Kidney epithelial cell (primary cell): ENCODE data around the gene ZBTB32. TPM values are rescaled to one million over a fixed set of nuclear protein-coding genes. Genes with fewer than 3 reads are reported as not detected.

Experiments used
- DNase-seq: peaks from one replicate; pipeline ENCODE4 v3.0.0-alpha.2; 2010; ENCODE audit warnings: low read depth
- H3K27me3 ChIP-seq: 2 replicates; pipeline ENCODE4 v1.6.0; 2011; ENCODE audit warnings: low read length; ENCODE audit not compliant: control insufficient read depth, insufficient read depth
- H3K36me3 ChIP-seq: 2 replicates; pipeline ENCODE4 v1.5.1; 2011; ENCODE audit warnings: low read length; ENCODE audit not compliant: control insufficient read depth, insufficient read depth
- H3K4me3 ChIP-seq: 2 replicates; pipeline ENCODE4 v1.5.1; 2011; ENCODE audit warnings: low read depth, mild to moderate bottlenecking, control low read depth, low read length
- CTCF ChIP-seq: IDR thresholded peaks from 2 replicates; pipeline ENCODE4 v1.5.1; 2011; ENCODE audit warnings: mild to moderate bottlenecking, moderate library complexity, low read length, control low read depth, inconsistent platforms; ENCODE audit not compliant: insufficient read depth, poor library complexity, severe bottlenecking
- total RNA-seq: library from RNA; depleted of rRNA; stranded (reverse); fragments of >200 nt; gene quantifications from 2 replicates; pipeline ENCODE4 v1.2.3, GENCODE V29; 2015

ZBTB32 gene
- total RNA-seq, 1 donor from 2014 or later = not detected

- DNase-seq = peak; percentile 93
- Histone ChIP-seq H3K4me3 (peak overlapping the region; percentile 38), H3K36me3 (no peaks in the 10 kb centered on the region), H3K27me3 (peaks cover 4% of the 10 kb centered on the region)
- no peak for TF ChIP-seq CTCF
Measured at GRCh38 chr19:35702223-35703012, 1.9 kb upstream of the ZBTB32 start.

- H3K4me3 ChIP-seq = no peak overlapping the region
- H3K36me3 ChIP-seq = no peaks in the 10 kb centered on the region
- no peak for DNase-seq
- TF ChIP-seq CTCF = no peak
- peaks cover 4% of the 10 kb centered on the region for H3K27me3 ChIP-seq
Measured at GRCh38 chr19:35703343-35703742, 1.0 kb upstream of the ZBTB32 start.

GRCh38 chr19:35708391-35708790 is 4.0 kb downstream of the ZBTB32 start:
- H3K27me3 ChIP-seq = peaks cover 4% of the 10 kb centered on the region
- TF ChIP-seq CTCF = no peak
- no peak overlapping the region for H3K4me3 ChIP-seq
- DNase-seq = no peak
- no peaks in the 10 kb centered on the region for H3K36me3 ChIP-seq

GRCh38 chr19:35710784-35711723 is 6.7 kb downstream of the ZBTB32 start:
- Histone ChIP-seq H3K36me3 (no peaks in the 10 kb centered on the region), H3K27me3 (no peaks in the 10 kb centered on the region), H3K4me3 (no peak overlapping the region)
- TF ChIP-seq CTCF = no peak
- no peak for DNase-seq

- Histone ChIP-seq H3K4me3 (no peak overlapping the region), H3K27me3 (no peaks in the 10 kb centered on the region), H3K36me3 (no peaks in the 10 kb centered on the region)
- DNase-seq = no peak
- no peak for TF ChIP-seq CTCF
Measured at GRCh38 chr19:35712567-35713505, 8.5 kb downstream of the ZBTB32 start.
